Suppressor macrophage (primary cell): ENCODE results near the gene KNSTRN.

Source experiments
- DNase-seq, 4 experiments: peaks; one replicate each; pipeline ENCODE4 v3.0.0-alpha.2; 2020 to 2022

The KNSTRN gene

GRCh38 chr15:40435023-40435709, 52.6 kb downstream of the KNSTRN start:
- DNase-seq: no peak

DNA sequence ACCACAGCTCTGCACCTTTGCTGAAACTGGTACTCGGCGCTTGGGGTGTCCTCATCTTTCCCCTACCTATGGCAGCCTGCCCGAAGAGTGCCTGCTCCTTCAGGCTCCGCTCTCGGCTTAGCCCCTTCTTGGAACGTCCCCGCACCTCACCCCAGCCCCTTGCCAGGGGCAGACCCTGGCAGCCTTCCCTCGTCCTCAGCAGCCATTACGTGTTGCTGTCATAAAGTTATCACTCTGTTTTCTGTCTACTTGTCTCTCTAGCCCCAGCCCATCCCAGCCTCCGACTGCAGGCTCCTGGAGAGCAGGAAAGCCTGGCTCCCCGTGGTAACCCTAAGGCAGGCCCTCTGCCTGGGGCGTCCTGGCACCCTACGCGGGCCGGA, 53.2 kb downstream of the KNSTRN start:
- no peak for DNase-seq

DNA sequence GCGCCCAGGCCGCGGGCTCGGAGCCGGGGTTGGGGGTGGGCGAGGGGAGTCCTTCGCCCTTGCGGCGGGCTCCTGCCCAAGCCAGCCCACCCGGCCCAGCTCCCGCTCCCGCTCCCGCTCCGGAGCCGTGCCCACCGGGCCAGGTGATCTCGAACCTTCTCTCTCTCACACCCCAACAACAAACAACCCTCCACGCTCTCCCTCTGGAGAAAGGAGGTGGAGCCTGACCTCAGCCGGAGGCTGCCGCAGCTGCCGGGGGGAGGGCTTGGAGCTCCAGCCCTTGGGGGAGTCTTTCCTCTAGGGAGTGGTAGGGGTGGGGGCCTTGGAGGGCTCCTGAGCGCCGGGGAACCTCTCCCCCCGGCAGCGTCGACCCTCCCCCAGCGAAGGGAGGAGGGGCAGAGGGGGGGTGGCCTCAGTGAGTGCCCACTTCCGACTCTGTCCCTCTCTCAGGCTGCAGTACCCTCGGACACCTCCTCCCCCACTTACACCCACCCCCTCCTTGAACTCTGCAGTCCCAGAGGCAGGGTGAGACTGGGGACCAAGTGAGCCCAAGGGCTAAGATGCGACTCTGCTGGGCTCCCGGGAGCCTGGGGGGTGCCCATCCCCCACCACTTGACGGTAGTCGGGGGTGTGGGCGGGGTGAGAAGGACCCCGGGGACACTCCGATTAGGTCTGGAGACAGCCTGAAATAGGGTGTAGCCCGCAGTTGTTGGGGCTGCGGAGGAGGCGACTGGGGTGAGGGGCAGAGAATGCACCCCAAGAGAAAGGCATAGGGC, 53.8 kb downstream of the KNSTRN start:
- no peak for DNase-seq

GRCh38 chr15:40436892-40437751, 54.6 kb downstream of the KNSTRN start:
- peak in 1 of 4 experiments; percentile 23 for DNase-seq

DNA sequence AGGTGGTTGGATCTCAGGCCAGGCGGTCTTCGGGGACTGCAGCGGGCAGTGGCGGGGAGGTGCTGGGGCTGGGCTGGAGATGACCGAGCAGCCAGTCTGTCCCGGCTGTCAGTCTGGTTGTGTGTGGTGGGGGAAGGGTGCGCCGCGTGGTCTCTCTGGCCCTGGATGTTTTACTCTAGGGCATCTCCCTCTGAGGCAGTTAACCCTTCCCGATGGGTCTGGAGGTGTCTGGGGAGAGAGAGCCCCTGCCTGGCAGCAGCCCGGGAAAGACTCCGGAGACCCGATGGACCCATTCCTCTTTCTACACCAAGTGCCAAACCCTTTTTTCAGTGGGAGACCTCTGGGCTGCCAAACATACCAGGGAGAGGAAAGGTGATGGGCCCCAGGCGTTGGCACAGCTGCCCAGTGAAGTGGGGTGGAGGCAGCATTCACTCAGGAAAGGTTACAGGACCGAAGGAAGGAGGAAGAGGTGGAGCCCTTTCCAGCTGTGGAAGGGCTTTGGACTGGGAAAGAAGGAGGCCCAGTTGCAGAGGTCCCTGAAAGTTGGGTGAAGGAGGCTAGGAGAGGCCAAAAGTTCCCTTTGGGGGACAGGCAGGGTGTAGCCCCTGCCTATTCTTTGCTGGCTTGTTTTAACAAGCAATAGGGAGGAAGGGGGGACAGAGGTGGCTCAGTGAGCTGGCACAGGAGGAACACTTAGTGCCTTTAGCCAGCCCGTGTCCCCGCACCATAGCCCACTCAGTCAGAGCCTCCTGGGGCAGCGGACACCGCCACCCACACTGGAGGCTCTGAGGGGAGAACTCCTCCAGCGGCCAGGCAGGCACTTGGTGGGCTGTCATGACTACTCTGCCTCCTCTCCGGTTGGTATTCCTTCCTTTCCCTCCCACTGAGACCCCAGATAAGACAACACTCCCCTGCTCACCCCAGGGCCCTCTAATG, 55.5 kb downstream of the KNSTRN start:
- no peak for DNase-seq

GRCh38 chr15:40438712-40439111, 56.2 kb downstream of the KNSTRN start:
- DNase-seq: no peak

DNA sequence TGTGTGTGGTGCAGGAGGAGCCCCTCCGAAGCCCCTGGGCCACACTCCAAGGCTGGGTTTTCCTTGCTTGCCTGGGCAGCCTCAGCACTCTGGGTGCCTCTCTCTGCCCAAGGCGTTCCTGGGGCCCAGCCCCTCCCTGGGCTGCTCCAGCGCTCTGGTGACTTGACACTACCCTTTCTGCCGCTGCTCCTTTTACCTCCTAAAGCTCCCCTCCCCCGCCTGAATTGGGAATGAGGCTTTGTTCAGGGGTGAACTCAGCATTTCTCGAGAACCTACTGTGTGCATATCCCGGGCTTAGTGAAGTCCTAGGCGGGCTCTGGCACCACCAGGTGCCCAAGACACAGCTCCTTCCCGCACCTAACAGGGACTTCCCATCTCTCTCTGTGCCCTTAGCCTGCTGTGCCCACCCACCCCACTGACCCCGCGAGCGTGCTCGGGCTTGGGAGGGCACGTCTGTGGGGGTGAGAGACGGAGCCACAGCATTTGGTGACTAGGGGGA, 57.0 kb downstream of the KNSTRN start:
- peak in 1 of 4 experiments; percentile 25 for DNase-seq

GRCh38 chr15:40439960-40440742, 57.6 kb downstream of the KNSTRN start:
- peak; percentile 54 to 79 (median 72) for DNase-seq

DNA sequence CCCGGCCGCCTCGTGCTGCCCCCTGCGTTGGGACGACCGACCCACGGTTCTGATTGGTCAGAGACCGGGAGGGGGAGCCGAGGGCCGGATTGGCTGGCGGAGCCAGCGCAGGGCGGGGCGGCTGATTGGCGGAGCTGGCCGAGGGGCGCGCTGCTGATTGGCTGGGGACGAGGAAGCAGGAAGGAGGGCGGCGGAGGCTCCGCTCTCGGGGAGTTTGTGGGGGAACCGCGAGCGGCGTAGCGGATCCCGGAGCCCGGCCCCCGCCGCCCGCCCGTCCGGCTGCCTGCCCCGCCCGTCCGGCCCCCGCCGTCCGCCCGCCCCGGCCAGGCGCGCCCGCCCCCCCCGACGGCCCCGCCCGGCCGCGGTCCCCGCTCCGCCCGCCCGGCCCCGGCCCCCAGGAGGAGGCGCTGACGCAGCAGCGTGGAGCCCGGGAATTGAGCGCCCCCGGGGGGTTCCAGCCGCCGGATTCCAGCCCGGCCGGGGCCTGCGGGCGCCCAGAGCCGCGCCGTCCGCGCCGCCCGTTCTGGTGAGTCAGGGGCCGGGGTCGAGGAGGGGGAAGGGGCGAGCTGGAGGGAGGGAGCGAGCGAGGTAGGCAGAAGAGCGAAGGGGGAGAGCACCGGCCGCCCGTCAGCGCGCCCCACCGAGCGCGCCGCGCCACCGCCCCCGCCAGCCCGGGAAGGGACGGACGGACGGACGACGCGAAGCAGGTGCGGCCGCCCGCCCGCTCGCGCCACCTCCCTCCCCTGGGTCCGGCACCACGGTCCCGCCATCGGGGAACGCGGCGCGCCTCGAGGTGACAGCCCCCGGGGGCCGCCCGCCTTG, 58.4 kb downstream of the KNSTRN start, which contains the start of gene BAHD1:
TSS of gene BAHD1 (plus strand) at position 211 of the 822 bp plus-strand sequence. CDS start 17,512 bp downstream, outside the sequence.
- DNase-seq: peak; percentile 93 to 98 (median 96)

- DNase-seq: peak in 2 of 4 experiments; percentile 26 to 63
These were observed 59.3 kb downstream of the KNSTRN start for GRCh38 chr15:40441565-40442531.

DNA sequence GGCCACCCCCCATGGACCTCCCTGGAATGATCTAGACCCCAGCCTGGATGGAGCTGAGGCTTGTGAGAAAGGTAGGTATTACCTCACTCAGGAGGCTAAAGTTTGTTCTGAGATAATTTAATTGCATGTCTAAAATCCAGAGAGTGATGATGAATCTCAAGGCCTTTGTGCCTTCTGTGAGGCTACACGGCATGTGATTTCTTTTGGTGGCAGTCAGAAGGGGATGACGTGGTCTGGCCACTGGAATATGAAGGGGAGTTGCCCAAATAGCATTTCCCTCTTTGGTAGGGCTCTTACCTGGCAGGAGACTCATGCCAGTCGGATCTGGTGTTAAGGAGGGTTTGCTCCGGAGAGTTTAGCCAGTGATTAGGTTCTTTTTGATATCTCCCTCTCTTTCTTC, 60.7 kb downstream of the KNSTRN start:
- DNase-seq: peak in 1 of 4 experiments; percentile 25

- DNase-seq: peak in 1 of 4 experiments; percentile 28
These were observed 61.3 kb downstream of the KNSTRN start for GRCh38 chr15:40443846-40444245.
